Measurements from ENCODE around the gene TSPAN31.
"Not testable (repeated sequence)": the region's sequence is repeated elsewhere in the genome, so short reads cannot be mapped to it uniquely, and the experiment has no call there.

Gene TSPAN31

GRCh38 chr12:57708296-57708695 lies 36.5 kb upstream of the TSPAN31 start:
- H3K79me2 ChIP-seq (ENCODE audit: insufficient read depth, low read length): no peaks in the 10 kb centered on the region
- no peaks in the 10 kb centered on the region for H3K9me2 ChIP-seq (ENCODE audit: low read depth, low read length)
- H3K4me3 ChIP-seq (ENCODE audit: low read depth, low read length, poor library complexity, severe bottlenecking): no peak overlapping the region
- no peaks in the 10 kb centered on the region for H3K27me3 ChIP-seq (ENCODE audit: insufficient read depth, low read length)
- no peaks in the 10 kb centered on the region for H4K20me1 ChIP-seq (ENCODE audit: insufficient read depth, low read length)
- H3K27ac ChIP-seq (ENCODE audit: low read depth, low read length, poor library complexity, severe bottlenecking): no peak overlapping the region
- no peak overlapping the region for H3K9ac ChIP-seq (ENCODE audit: low read length)
- no peak overlapping the region for H3K4me2 ChIP-seq (ENCODE audit: low read length)
- no peak overlapping the region for H2AFZ ChIP-seq (ENCODE audit: low read length)
- H3K9me3 ChIP-seq (ENCODE audit: low read length): peaks cover 6% of the 10 kb centered on the region; the same call in 1 of the 2 replicates
- H3K4me1 ChIP-seq (ENCODE audit: insufficient read depth, low read length, severe bottlenecking): no peaks in the 10 kb centered on the region
- TF ChIP-seq EZH2 (IDR thresholded peaks at IDR 0.05; ENCODE audit: borderline replicate concordance, low read length): no peak
- TF ChIP-seq, protein P1, sequence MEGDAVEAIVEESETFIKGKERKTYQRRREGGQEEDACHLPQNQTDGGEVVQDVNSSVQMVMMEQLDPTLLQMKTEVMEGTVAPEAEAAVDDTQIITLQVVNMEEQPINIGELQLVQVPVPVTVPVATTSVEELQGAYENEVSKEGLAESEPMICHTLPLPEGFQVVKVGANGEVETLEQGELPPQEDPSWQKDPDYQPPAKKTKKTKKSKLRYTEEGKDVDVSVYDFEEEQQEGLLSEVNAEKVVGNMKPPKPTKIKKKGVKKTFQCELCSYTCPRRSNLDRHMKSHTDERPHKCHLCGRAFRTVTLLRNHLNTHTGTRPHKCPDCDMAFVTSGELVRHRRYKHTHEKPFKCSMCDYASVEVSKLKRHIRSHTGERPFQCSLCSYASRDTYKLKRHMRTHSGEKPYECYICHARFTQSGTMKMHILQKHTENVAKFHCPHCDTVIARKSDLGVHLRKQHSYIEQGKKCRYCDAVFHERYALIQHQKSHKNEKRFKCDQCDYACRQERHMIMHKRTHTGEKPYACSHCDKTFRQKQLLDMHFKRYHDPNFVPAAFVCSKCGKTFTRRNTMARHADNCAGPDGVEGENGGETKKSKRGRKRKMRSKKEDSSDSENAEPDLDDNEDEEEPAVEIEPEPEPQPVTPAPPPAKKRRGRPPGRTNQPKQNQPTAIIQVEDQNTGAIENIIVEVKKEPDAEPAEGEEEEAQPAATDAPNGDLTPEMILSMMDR (IDR thresholded peaks at IDR 0.05; ENCODE audit: low read length): no peak
- peaks cover 62% of the 10 kb centered on the region for H3K36me3 ChIP-seq (ENCODE audit: insufficient read depth, low read length)
- peaks cover 2% of the 10 kb centered on the region; the same call in 1 of the 2 replicates for H3F3A ChIP-seq (ENCODE audit: insufficient read depth, low read length)

- Histone ChIP-seq H3K4me1 (ENCODE audit: insufficient read depth, low read length, severe bottlenecking) (peaks cover 7% of the 10 kb centered on the region), H3F3A (ENCODE audit: insufficient read depth, low read length) (peaks cover 2% of the 10 kb centered on the region; the same call in 1 of the 2 replicates), H3K79me2 (ENCODE audit: insufficient read depth, low read length) (no peaks in the 10 kb centered on the region), H3K9ac (ENCODE audit: low read length) (no peak overlapping the region), H3K27ac (ENCODE audit: low read depth, low read length, poor library complexity, severe bottlenecking) (no peak overlapping the region), H3K27me3 (ENCODE audit: insufficient read depth, low read length) (no peaks in the 10 kb centered on the region), H3K9me3 (ENCODE audit: low read length) (no peaks in the 10 kb centered on the region), H3K36me3 (ENCODE audit: insufficient read depth, low read length) (peaks cover 53% of the 10 kb centered on the region), H3K9me2 (ENCODE audit: low read depth, low read length) (no peaks in the 10 kb centered on the region), H3K4me2 (ENCODE audit: low read length) (no peak overlapping the region), H3K4me3 (ENCODE audit: low read depth, low read length, poor library complexity, severe bottlenecking) (no peak overlapping the region), H2AFZ (ENCODE audit: low read length) (no peak overlapping the region), H4K20me1 (ENCODE audit: insufficient read depth, low read length) (no peaks in the 10 kb centered on the region)
- TF ChIP-seq, protein P1 (IDR thresholded peaks at IDR 0.05; ENCODE audit: low read length): no peak
- no peak for TF ChIP-seq EZH2 (IDR thresholded peaks at IDR 0.05; ENCODE audit: borderline replicate concordance, low read length)
Observed at GRCh38 chr12:57712701-57713100, 32.1 kb upstream of the TSPAN31 start.

- H3K4me1 ChIP-seq (ENCODE audit: insufficient read depth, low read length, severe bottlenecking): peaks cover 7% of the 10 kb centered on the region
- H3F3A ChIP-seq (ENCODE audit: insufficient read depth, low read length): peaks cover 2% of the 10 kb centered on the region; the same call in 1 of the 2 replicates
- no peaks in the 10 kb centered on the region for H3K79me2 ChIP-seq (ENCODE audit: insufficient read depth, low read length)
- H2AFZ ChIP-seq (ENCODE audit: low read length): no peak overlapping the region
- H3K4me2 ChIP-seq (ENCODE audit: low read length): no peak overlapping the region
- H3K9ac ChIP-seq (ENCODE audit: low read length): no peak overlapping the region
- H3K9me3 ChIP-seq (ENCODE audit: low read length): no peaks in the 10 kb centered on the region
- H3K27me3 ChIP-seq (ENCODE audit: insufficient read depth, low read length): no peaks in the 10 kb centered on the region
- no peaks in the 10 kb centered on the region for H4K20me1 ChIP-seq (ENCODE audit: insufficient read depth, low read length)
- H3K4me3 ChIP-seq (ENCODE audit: low read depth, low read length, poor library complexity, severe bottlenecking): no peak overlapping the region
- peaks cover 58% of the 10 kb centered on the region for H3K36me3 ChIP-seq (ENCODE audit: insufficient read depth, low read length)
- no peaks in the 10 kb centered on the region for H3K9me2 ChIP-seq (ENCODE audit: low read depth, low read length)
- TF ChIP-seq EZH2 (IDR thresholded peaks at IDR 0.05; ENCODE audit: borderline replicate concordance, low read length): no peak
- TF ChIP-seq, protein P1 (IDR thresholded peaks at IDR 0.05; ENCODE audit: low read length): no peak
- H3K27ac ChIP-seq (ENCODE audit: low read depth, low read length, poor library complexity, severe bottlenecking): no peak overlapping the region
Observed at GRCh38 chr12:57713209-57713608, 31.6 kb upstream of the TSPAN31 start.

DNA sequence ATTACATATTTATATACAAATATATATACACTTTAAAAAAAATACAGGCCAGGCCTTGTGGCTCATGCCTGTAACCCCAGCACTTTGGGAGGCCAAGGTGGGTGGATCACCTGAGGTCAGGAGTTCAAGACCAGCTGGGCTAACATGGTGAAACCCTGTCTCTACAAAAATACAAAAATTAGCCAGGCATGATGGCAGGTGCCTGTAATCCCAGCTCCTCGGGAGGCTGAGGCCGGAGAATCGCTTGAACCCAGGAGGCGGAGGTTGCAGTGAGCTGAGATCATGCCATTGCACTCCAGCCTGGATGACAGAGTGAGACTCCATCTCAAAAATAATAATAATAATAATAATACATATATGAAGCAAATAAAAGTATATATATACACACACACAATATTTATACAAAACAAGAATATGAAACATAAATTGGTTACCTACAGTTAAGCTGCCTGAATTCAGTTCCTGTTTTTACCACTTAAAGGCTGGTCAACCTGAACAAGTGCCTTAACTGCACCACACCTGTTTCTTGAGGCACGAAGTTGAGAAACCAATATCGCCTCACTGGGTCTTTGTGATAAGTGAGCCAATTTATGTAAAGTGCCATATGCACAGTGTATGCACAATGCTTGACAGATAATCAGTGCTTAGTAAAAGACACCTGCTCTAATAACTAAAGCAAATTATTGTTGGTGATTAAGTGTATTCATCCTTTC lies 29.6 kb upstream of the TSPAN31 start:
- Histone ChIP-seq H3K9ac (ENCODE audit: low read length) (peak overlapping the region; percentile 41; the same call in 1 of the 2 replicates), H3K36me3 (ENCODE audit: insufficient read depth, low read length) (peaks cover 73% of the 10 kb centered on the region), H3K27ac (ENCODE audit: low read depth, low read length, poor library complexity, severe bottlenecking) (peak overlapping the region; percentile 72), H3K4me2 (ENCODE audit: low read length) (peak overlapping the region; percentile 8; the same call in 1 of the 2 replicates)
- not testable (repeated sequence) for H3K4me1 ChIP-seq (ENCODE audit: insufficient read depth, low read length, severe bottlenecking); H3K79me2 ChIP-seq (ENCODE audit: insufficient read depth, low read length); H3F3A ChIP-seq (ENCODE audit: insufficient read depth, low read length); H3K9me3 ChIP-seq (ENCODE audit: low read length); H3K27me3 ChIP-seq (ENCODE audit: insufficient read depth, low read length); H4K20me1 ChIP-seq (ENCODE audit: insufficient read depth, low read length); H3K9me2 ChIP-seq (ENCODE audit: low read depth, low read length); H3K4me3 ChIP-seq (ENCODE audit: low read depth, low read length, poor library complexity, severe bottlenecking); H2AFZ ChIP-seq (ENCODE audit: low read length)
